A673 (cell line): ENCODE results near the gene DLG2. TPM values are rescaled to one million over a fixed set of nuclear protein-coding genes. Genes with fewer than 3 reads are reported as not detected.

Source experiments
- BruUV-seq: library from RNA; stranded (reverse); fragments of 400-500 nt; replicated peaks from 2 replicates; lab custom pipeline; 2021; lab: Mats Ljungman, UMichigan
- CTCF ChIA-PET: fragments of 300-600 bp; sonication (Branson Sonifier 250); formaldehyde crosslinking; loops from one replicate; lab custom pipeline; 2022; ENCODE audit warnings: antibody characterized with exemption; lab: Charles Lee
- POLR2A ChIA-PET: fragments of 300-600 bp; sonication (Branson Sonifier 250); formaldehyde crosslinking; loops from one replicate; lab custom pipeline; 2022; ENCODE audit warnings: antibody characterized with exemption; ENCODE audit not compliant: low non-redundant PET; lab: Charles Lee
- DNase-seq: peaks from one replicate; pipeline ENCODE4 v3.0.0-alpha.2; 2015; ENCODE audit warnings: low spot score
- H3K27ac ChIP-seq: fragments of 200-600 bp; sonication (generic); 2 replicates; pipeline ENCODE4 v1.5.1; 2016; ENCODE audit warnings: mixed run types, low read depth, mild to moderate bottlenecking, mixed read lengths, antibody characterized with exemption, low read length; ENCODE audit not compliant: poor library complexity, severe bottlenecking
- H3K27me3 ChIP-seq: fragments of 200-600 bp; sonication (generic); replicated peaks from 2 replicates; pipeline ENCODE4 v1.6.1; 2017; ENCODE audit warnings: mixed run types, low read depth, mild to moderate bottlenecking, mixed read lengths, antibody characterized with exemption, low read length; ENCODE audit not compliant: insufficient read depth, poor library complexity
- H3K36me3 ChIP-seq: fragments of 200-600 bp; sonication (generic); 2 replicates; pipeline ENCODE4 v1.6.1; 2016; ENCODE audit warnings: mixed run types, mild to moderate bottlenecking, mixed read lengths, antibody characterized with exemption, low read length; ENCODE audit not compliant: insufficient read depth, poor library complexity, severe bottlenecking
- H3K4me1 ChIP-seq: fragments of 200-600 bp; sonication (generic); 2 replicates; pipeline ENCODE4 v1.6.1; 2017; ENCODE audit warnings: mixed run types, mild to moderate bottlenecking, mixed read lengths, antibody characterized with exemption, low read length; ENCODE audit not compliant: insufficient read depth, poor library complexity, severe bottlenecking
- H3K4me3 ChIP-seq: fragments of 200-600 bp; sonication (generic); 2 replicates; pipeline ENCODE4 v1.5.1; 2016; ENCODE audit warnings: low read depth, mixed run types, mild to moderate bottlenecking, mixed read lengths, low read length; ENCODE audit not compliant: poor library complexity, severe bottlenecking
- H3K9me3 ChIP-seq: fragments of 200-600 bp; sonication (generic); 2 replicates; pipeline ENCODE4 v1.6.1; 2016; ENCODE audit warnings: mixed run types, low read depth, mild to moderate bottlenecking, mixed read lengths, antibody characterized with exemption, low read length; ENCODE audit not compliant: poor library complexity, severe bottlenecking
- CTCF ChIP-seq: fragments of 300-800, 200-600 bp; sonication (generic); conservative IDR thresholded peaks from 2 replicates; pipeline ENCODE4 v1.5.1; 2017; ENCODE audit warnings: low read depth, mild to moderate bottlenecking, antibody characterized with exemption, low read length, moderate library complexity, mixed read lengths
- EZH2 ChIP-seq: fragments of 200-600 bp; sonication (generic); IDR thresholded peaks from 2 replicates; pipeline ENCODE4 v1.6.1; 2017; ENCODE audit warnings: borderline replicate concordance, low read depth, mild to moderate bottlenecking, mixed read lengths, antibody characterized with exemption, low read length; ENCODE audit not compliant: poor library complexity, severe bottlenecking
- intact Hi-C: fragments of 100-400 bp; cut with micrococcal nuclease; formaldehyde crosslinking; loops from one replicate; pipeline ENCODE4 v1.10.0; 2022; ENCODE audit not compliant: unreplicated experiment
- total RNA-seq: library from RNA; stranded (reverse); gene quantifications from 2 replicates; pipeline ENCODE4 v1.2.3, GENCODE V29; 2021

DLG2 gene
- total RNA-seq, 1 experiment from 2014 or later: 277 TPM

DNA sequence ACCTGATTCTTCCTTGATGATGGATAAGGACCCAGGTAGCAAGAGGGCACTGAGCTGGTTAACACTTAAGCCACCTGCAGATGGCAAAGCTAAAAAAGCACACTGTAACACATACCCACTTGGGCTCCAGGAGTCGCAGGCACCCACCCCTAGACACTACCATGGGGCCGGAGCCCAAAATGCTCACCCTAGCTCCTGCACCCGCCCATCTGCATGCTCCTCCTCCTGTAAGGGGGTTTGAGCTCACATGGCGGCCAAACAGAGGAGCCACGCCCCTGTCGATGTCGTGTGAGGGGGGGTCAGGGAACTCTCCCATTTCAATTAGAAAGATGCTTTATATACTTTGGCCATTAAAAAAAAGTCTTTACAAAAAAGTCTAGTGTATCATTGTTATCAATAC is 370.7 kb downstream of the DLG2 start:
- no peak overlapping the region for H3K27ac ChIP-seq
- H3K9me3 ChIP-seq: no peaks in the 10 kb centered on the region
- no TSS peak for BruUV-seq
- H3K36me3 ChIP-seq: no peaks in the 10 kb centered on the region
- H3K4me1 ChIP-seq: no peaks in the 10 kb centered on the region
- TF ChIP-seq CTCF: no peak
- TF ChIP-seq EZH2: no peak
- CTCF ChIA-PET: no interaction called here
- DNase-seq: no peak
- H3K27me3 ChIP-seq: no peaks in the 10 kb centered on the region
- no peak overlapping the region for H3K4me3 ChIP-seq
- POLR2A ChIA-PET: no interaction called here
- intact Hi-C loops: no loop called here

DNA sequence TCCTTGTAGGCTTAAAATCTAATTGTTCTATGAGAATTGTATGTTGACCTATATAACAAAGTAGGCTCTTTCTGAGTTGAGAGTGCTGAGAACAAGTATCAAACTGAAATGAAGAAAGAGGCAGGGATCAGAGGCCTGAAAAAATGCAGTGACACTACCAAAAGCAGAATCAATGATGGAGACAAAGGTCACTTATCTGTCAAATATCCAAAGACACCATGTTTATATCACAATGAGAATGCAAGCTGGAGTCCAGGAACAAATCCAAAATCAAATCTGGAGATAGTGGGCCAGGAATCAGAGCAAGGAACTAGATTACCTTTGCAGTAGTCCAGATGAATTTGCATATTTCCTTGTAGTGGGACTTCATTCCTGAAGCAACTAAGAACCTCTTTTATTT is 377.7 kb downstream of the DLG2 start:
- BruUV-seq: no TSS peak
- intact Hi-C loops: no loop called here
- ChIA-PET POLR2A (no interaction called here), CTCF (no interaction called here)
- Histone ChIP-seq H3K27ac (no peak overlapping the region), H3K4me3 (no peak overlapping the region), H3K9me3 (no peaks in the 10 kb centered on the region), H3K4me1 (no peaks in the 10 kb centered on the region), H3K27me3 (no peaks in the 10 kb centered on the region), H3K36me3 (no peaks in the 10 kb centered on the region)
- TF ChIP-seq EZH2 (no peak), CTCF (no peak)
- DNase-seq: no peak

GRCh38 chr11:85247797-85248196 is 379.3 kb downstream of the DLG2 start:
- Histone ChIP-seq H3K36me3 (no peaks in the 10 kb centered on the region), H3K4me3 (no peak overlapping the region), H3K27me3 (no peaks in the 10 kb centered on the region), H3K4me1 (no peaks in the 10 kb centered on the region), H3K9me3 (no peaks in the 10 kb centered on the region), H3K27ac (no peak overlapping the region)
- no TSS peak for BruUV-seq
- ChIA-PET CTCF (no interaction called here), POLR2A (no interaction called here)
- TF ChIP-seq EZH2 (no peak), CTCF (no peak)
- intact Hi-C loops: no loop called here
- no peak for DNase-seq
